Measurements from ENCODE around the gene THSD4. TPM values are rescaled to one million over a fixed set of nuclear protein-coding genes. Genes with fewer than 3 reads are reported as not detected.

The THSD4 gene
- polyA plus RNA-seq, 1 experiment: 18.8 TPM

- DNase-seq (ENCODE audit: low read depth): no peak
- CTCF ChIA-PET: no interaction called here
- POLR2A ChIA-PET: no interaction called here
- Histone ChIP-seq H3K27me3 (ENCODE audit: control insufficient read depth, insufficient read depth, low read length) (no peaks in the 10 kb centered on the region), H3K36me3 (ENCODE audit: control insufficient read depth, insufficient read depth, low read length) (no peaks in the 10 kb centered on the region), H3K4me3 (ENCODE audit: low read depth, low read length) (no peak overlapping the region)
- no peak for TF ChIP-seq CTCF (IDR thresholded peaks at IDR 0.05; ENCODE audit: insufficient read depth, low read depth, low read length)
These were observed 71.0 kb downstream of the THSD4 start for GRCh38 chr15:71186267-71186666.

- ChIA-PET CTCF (no interaction called here), POLR2A (no interaction called here)
- H3K27me3 ChIP-seq (ENCODE audit: control insufficient read depth, insufficient read depth, low read length): no peaks in the 10 kb centered on the region
- DNase-seq (ENCODE audit: low read depth): no peak
- no peaks in the 10 kb centered on the region for H3K36me3 ChIP-seq (ENCODE audit: control insufficient read depth, insufficient read depth, low read length)
- H3K4me3 ChIP-seq (ENCODE audit: low read depth, low read length): no peak overlapping the region
- no peak for TF ChIP-seq CTCF (IDR thresholded peaks at IDR 0.05; ENCODE audit: insufficient read depth, low read depth, low read length)
These were observed 71.8 kb downstream of the THSD4 start for GRCh38 chr15:71187078-71187477.

GRCh38 chr15:71187526-71187925 is 72.3 kb downstream of the THSD4 start:
- ChIA-PET POLR2A (no interaction called here), CTCF (no interaction called here)
- no peak for DNase-seq (ENCODE audit: low read depth)
- no peak for TF ChIP-seq CTCF (IDR thresholded peaks at IDR 0.05; ENCODE audit: insufficient read depth, low read depth, low read length)
- Histone ChIP-seq H3K36me3 (ENCODE audit: control insufficient read depth, insufficient read depth, low read length) (no peaks in the 10 kb centered on the region), H3K27me3 (ENCODE audit: control insufficient read depth, insufficient read depth, low read length) (no peaks in the 10 kb centered on the region), H3K4me3 (ENCODE audit: low read depth, low read length) (no peak overlapping the region)

- CTCF ChIA-PET: interaction anchor here (1.1 kb wide), 1 partner anchor 22 kb away, joined by 3 read pairs; no protein-coding TSS in a partner anchor
These were observed 74.4 kb downstream of the THSD4 start for GRCh38 chr15:71189718-71190117.

GRCh38 chr15:71191296-71191695 is 76.0 kb downstream of the THSD4 start:
- Histone ChIP-seq H3K4me3 (ENCODE audit: low read depth, low read length) (no peak overlapping the region), H3K27me3 (ENCODE audit: control insufficient read depth, insufficient read depth, low read length) (no peaks in the 10 kb centered on the region), H3K36me3 (ENCODE audit: control insufficient read depth, insufficient read depth, low read length) (no peaks in the 10 kb centered on the region; the same call in 1 of the 2 replicates)
- CTCF ChIA-PET: no interaction called here
- TF ChIP-seq CTCF (IDR thresholded peaks at IDR 0.05; ENCODE audit: insufficient read depth, low read depth, low read length): no peak
- POLR2A ChIA-PET: no interaction called here
- DNase-seq (ENCODE audit: low read depth): peak; percentile 19

More at GRCh38 chr15:71189718-71190117, 74.4 kb downstream of the THSD4 start:
- Histone ChIP-seq H3K27me3 (ENCODE audit: control insufficient read depth, insufficient read depth, low read length) (no peaks in the 10 kb centered on the region), H3K36me3 (ENCODE audit: control insufficient read depth, insufficient read depth, low read length) (no peaks in the 10 kb centered on the region; the same call in 1 of the 2 replicates), H3K4me3 (ENCODE audit: low read depth, low read length) (no peak overlapping the region)
- no peak for TF ChIP-seq CTCF (IDR thresholded peaks at IDR 0.05; ENCODE audit: insufficient read depth, low read depth, low read length)
- no peak for DNase-seq (ENCODE audit: low read depth)
- POLR2A ChIA-PET: no interaction called here

Measured in BJ (cell line).